Measurements from ENCODE around the gene MRPL19.

The MRPL19 gene

GRCh38 chr2:75641587-75641986, 5.0 kb upstream of the MRPL19 start:
- TF ChIP-seq CTCF (conservative IDR thresholded peaks at IDR 0.05; ENCODE audit: low read depth, low read length), result no peak
- DNase-seq (ENCODE audit: low read depth), result no peak
- no peak overlapping the region for H3K4me3 ChIP-seq (ENCODE audit: low read depth, low read length)

- DNase-seq (ENCODE audit: low read depth), result no peak
- H3K4me3 ChIP-seq (ENCODE audit: low read depth, low read length), result no peak overlapping the region
- TF ChIP-seq CTCF (conservative IDR thresholded peaks at IDR 0.05; ENCODE audit: low read depth, low read length), result no peak
These were observed 2.6 kb upstream of the MRPL19 start for GRCh38 chr2:75643980-75644379.

- H3K4me3 ChIP-seq (ENCODE audit: low read depth, low read length), result no peak overlapping the region
- no peak for TF ChIP-seq CTCF (conservative IDR thresholded peaks at IDR 0.05; ENCODE audit: low read depth, low read length)
These were observed 940 bp upstream of the MRPL19 start for GRCh38 chr2:75645643-75646042.

GRCh38 chr2:75646090-75646582, 447 bp upstream of the MRPL19 start:
- no peak for TF ChIP-seq CTCF (conservative IDR thresholded peaks at IDR 0.05; ENCODE audit: low read depth, low read length)
- H3K4me3 ChIP-seq (ENCODE audit: low read depth, low read length), result peak overlapping the region; percentile 96
- DNase-seq (ENCODE audit: low read depth), result no peak

More at GRCh38 chr2:75645643-75646042, 940 bp upstream of the MRPL19 start:
- DNase-seq (ENCODE audit: low read depth), result no peak

GRCh38 chr2:75647771-75648170, 1.2 kb downstream of the MRPL19 start:
- H3K4me3 ChIP-seq (ENCODE audit: low read depth, low read length), result peak overlapping the region; percentile 96
- TF ChIP-seq CTCF (conservative IDR thresholded peaks at IDR 0.05; ENCODE audit: low read depth, low read length), result no peak
- DNase-seq (ENCODE audit: low read depth), result peak; percentile 12

GRCh38 chr2:75654012-75654411, 7.4 kb downstream of the MRPL19 start:
- H3K4me3 ChIP-seq (ENCODE audit: low read depth, low read length), result no peak overlapping the region
- TF ChIP-seq CTCF (conservative IDR thresholded peaks at IDR 0.05; ENCODE audit: low read depth, low read length), result no peak
- no peak for DNase-seq (ENCODE audit: low read depth)

GRCh38 chr2:75655861-75656260, 9.3 kb downstream of the MRPL19 start:
- H3K4me3 ChIP-seq (ENCODE audit: low read depth, low read length), result no peak overlapping the region
- no peak for TF ChIP-seq CTCF (conservative IDR thresholded peaks at IDR 0.05; ENCODE audit: low read depth, low read length)
- DNase-seq (ENCODE audit: low read depth), result peak; percentile 15
